ENCODE results near the gene CEP104.

The CEP104 gene

GRCh38 chr1:3856923-3857790 is at the start of gene CEP104, which contains the start of gene DFFB:
Gene CEP104, minus strand, starts transcription at chr1:3857211. Its CDS starts 4,804 bp downstream, at chr1:3852407.
Gene DFFB, plus strand, starts transcription at chr1:3857476. Its CDS starts 128 bp downstream, at chr1:3857604.
- no peak for DNase-seq

GRCh38 chr1:3906672-3907020 is 49.6 kb upstream of the CEP104 start:
- no peak for DNase-seq

GRCh38 chr1:3905953-3906671 is 49.1 kb upstream of the CEP104 start:
- DNase-seq: no peak

GRCh38 chr1:3905266-3905952 is 48.4 kb upstream of the CEP104 start:
- no peak for DNase-seq

- no peak for DNase-seq
These were observed 47.8 kb upstream of the CEP104 start for GRCh38 chr1:3904843-3905185.

- no peak for DNase-seq
These were observed 47.2 kb upstream of the CEP104 start for GRCh38 chr1:3904006-3904842.

- no peak for DNase-seq
These were observed 46.4 kb upstream of the CEP104 start for GRCh38 chr1:3903141-3904005.

GRCh38 chr1:3902571-3903091 is 45.6 kb upstream of the CEP104 start:
- DNase-seq: no peak

- DNase-seq: no peak
These were observed 45.1 kb upstream of the CEP104 start for GRCh38 chr1:3902111-3902511.

- no peak for DNase-seq
These were observed 44.0 kb upstream of the CEP104 start for GRCh38 chr1:3900969-3901529.

GRCh38 chr1:3900150-3900968 is 43.3 kb upstream of the CEP104 start, which contains the start of gene C1orf174:
Gene C1orf174, minus strand, starts transcription at chr1:3900272. Its CDS starts 86 bp downstream, at chr1:3900186.
- no peak for DNase-seq

GRCh38 chr1:3899754-3900149 is 42.7 kb upstream of the CEP104 start:
- DNase-seq: no peak

- DNase-seq: no peak
These were observed 42.2 kb upstream of the CEP104 start for GRCh38 chr1:3898994-3899753.

GRCh38 chr1:3898475-3898735 is 41.4 kb upstream of the CEP104 start:
- DNase-seq: no peak

GRCh38 chr1:3896396-3897000 is 39.5 kb upstream of the CEP104 start:
- no peak for DNase-seq

GRCh38 chr1:3895951-3896325 is 38.9 kb upstream of the CEP104 start:
- DNase-seq: no peak

GRCh38 chr1:3895279-3895950 is 38.4 kb upstream of the CEP104 start:
- no peak for DNase-seq

- no peak for DNase-seq
These were observed 37.7 kb upstream of the CEP104 start for GRCh38 chr1:3894626-3895278.
